Measurements from ENCODE around the gene ZSWIM3. TPM values are rescaled to one million over a fixed set of nuclear protein-coding genes. Genes with fewer than 3 reads are reported as not detected.

ZSWIM3 gene
- total and polyA plus RNA-seq, 2 of the 13 experiments (the other 11 are each of a cell fraction or from before 2014, with no cell fraction given) = 5.2 to 5.8 TPM

- TF ChIP-seq, protein P1, sequence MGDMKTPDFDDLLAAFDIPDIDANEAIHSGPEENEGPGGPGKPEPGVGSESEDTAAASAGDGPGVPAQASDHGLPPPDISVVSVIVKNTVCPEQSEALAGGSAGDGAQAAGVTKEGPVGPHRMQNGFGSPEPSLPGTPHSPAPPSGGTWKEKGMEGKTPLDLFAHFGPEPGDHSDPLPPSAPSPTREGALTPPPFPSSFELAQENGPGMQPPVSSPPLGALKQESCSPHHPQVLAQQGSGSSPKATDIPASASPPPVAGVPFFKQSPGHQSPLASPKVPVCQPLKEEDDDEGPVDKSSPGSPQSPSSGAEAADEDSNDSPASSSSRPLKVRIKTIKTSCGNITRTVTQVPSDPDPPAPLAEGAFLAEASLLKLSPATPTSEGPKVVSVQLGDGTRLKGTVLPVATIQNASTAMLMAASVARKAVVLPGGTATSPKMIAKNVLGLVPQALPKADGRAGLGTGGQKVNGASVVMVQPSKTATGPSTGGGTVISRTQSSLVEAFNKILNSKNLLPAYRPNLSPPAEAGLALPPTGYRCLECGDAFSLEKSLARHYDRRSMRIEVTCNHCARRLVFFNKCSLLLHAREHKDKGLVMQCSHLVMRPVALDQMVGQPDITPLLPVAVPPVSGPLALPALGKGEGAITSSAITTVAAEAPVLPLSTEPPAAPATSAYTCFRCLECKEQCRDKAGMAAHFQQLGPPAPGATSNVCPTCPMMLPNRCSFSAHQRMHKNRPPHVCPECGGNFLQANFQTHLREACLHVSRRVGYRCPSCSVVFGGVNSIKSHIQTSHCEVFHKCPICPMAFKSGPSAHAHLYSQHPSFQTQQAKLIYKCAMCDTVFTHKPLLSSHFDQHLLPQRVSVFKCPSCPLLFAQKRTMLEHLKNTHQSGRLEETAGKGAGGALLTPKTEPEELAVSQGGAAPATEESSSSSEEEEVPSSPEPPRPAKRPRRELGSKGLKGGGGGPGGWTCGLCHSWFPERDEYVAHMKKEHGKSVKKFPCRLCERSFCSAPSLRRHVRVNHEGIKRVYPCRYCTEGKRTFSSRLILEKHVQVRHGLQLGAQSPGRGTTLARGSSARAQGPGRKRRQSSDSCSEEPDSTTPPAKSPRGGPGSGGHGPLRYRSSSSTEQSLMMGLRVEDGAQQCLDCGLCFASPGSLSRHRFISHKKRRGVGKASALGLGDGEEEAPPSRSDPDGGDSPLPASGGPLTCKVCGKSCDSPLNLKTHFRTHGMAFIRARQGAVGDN (CRISPR knock-in tag; IDR thresholded peaks at IDR 0.05) = no peak
- no peak; the same call in 1 of the 2 replicates for TF ChIP-seq SP2 (CRISPR knock-in tag; IDR thresholded peaks at IDR 0.05)
- no peak for TF ChIP-seq TEF (CRISPR knock-in tag; IDR thresholded peaks at IDR 0.05)
- no peak for TF ChIP-seq TOE1 (CRISPR knock-in tag; IDR thresholded peaks at IDR 0.05)
- no peak for TF ChIP-seq PAF1 (CRISPR knock-in tag; IDR thresholded peaks at IDR 0.05)
- TF ChIP-seq ZHX1 (CRISPR knock-in tag; IDR thresholded peaks at IDR 0.05; ENCODE audit: low read depth) = no peak
- TF ChIP-seq ZBTB7A (CRISPR knock-in tag; IDR thresholded peaks at IDR 0.05) = no peak
- no peak for TF ChIP-seq ATF5 (CRISPR knock-in tag; IDR thresholded peaks at IDR 0.05; ENCODE audit: low read depth)
- TF ChIP-seq SMARCC2 (IDR thresholded peaks at IDR 0.05) = no peak
- TF ChIP-seq ZNF792 (CRISPR knock-in tag; IDR thresholded peaks at IDR 0.05) = 0 out of 2 replicates have a peak, but pooled peaks have one; percentile 34
- no peak for TF ChIP-seq NFIC (IDR thresholded peaks at IDR 0.05; ENCODE audit: low read length)
- no peak for TF ChIP-seq NFKB2 (CRISPR knock-in tag; IDR thresholded peaks at IDR 0.05; ENCODE audit: borderline replicate concordance)
- no peak; the same call in 1 of the 2 replicates for TF ChIP-seq TAF1 (CRISPR knock-in tag; IDR thresholded peaks at IDR 0.05)
- TF ChIP-seq STAT5B (CRISPR knock-in tag; IDR thresholded peaks at IDR 0.05) = no peak
- TF ChIP-seq ZNF501 (CRISPR knock-in tag; IDR thresholded peaks at IDR 0.05) = peak; percentile 79; the same call in 1 of the 2 replicates
- TF ChIP-seq MTA3 (CRISPR knock-in tag; IDR thresholded peaks at IDR 0.05) = no peak
- no peak for TF ChIP-seq MBD4 (IDR thresholded peaks at IDR 0.05; ENCODE audit: borderline replicate concordance, low read length)
Observed at GRCh38 chr20:45905505-45906079, 48.2 kb downstream of the ZSWIM3 start (continued).

Measured in HepG2 (cell line).